Hypothalamus (tissue), 51 donors: Measurements from ENCODE around the gene UBE3C.

Source experiments
- DNase-seq, 51 donors: peaks; one replicate each; lab custom pipeline; 2025; lab: John Stamatoyannopoulos, UW

Gene UBE3C

DNA sequence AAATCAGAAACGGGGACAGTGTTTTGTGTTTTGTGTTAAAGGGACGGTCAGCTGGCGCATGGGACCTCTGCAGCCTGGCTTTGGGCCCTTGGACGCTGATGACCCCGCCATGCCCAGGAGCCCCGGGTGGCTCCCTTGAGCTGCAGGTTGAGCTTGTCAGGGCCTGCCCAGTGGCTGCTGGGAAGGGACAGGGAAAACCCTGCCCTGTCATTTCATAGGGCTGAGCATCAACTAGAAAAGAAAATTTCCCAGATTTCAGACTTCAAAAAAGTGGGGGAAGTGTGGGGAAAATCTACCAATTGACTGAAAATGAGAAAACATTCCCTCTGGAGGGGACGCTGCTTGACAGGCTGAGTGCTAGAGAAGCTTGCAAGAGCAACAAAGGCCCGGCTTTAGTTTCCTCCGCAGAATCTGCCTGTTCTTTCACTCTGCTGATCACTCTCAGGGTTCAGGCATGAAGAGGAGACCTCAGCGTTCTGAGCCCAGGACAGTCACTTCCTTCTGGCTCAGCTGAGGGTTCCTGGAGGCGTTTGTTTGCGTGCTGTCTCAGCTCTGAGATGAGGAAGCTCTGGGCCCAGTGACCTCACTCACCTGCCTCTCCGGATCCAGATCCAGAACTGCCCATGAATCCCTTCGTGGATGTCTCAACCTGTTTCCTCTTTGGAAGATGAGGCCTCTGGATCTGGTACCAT lies 179.4 kb downstream of the UBE3C start:
- peak in 7 of 51 donors; percentile 11 to 39 (median 17) for DNase-seq
